Activated CD8-positive, alpha-beta memory T cell treated with anti-CD3 and anti-CD28 coated beads, Interleukin-2, amount 10 ng/mL, durations not matched to agents 7 days and 5 days (primary cell): Measurements from ENCODE around the gene CENPS. TPM values are rescaled to one million over a fixed set of nuclear protein-coding genes. Genes with fewer than 3 reads are reported as not detected.
A peak's percentile ranks its signal among the peaks of the same experiment; 100 is the strongest.

ENCODE experiments used
- ATAC-seq: fragments of 150-1000 bp; cut with Tn5 transposase; one replicate; pipeline ENCODE4 v1.10.0; 2021; ENCODE audit warnings: moderate library complexity
- CTCF ChIA-PET: fragments of 350-600 bp; sonication (Branson Sonifier 250); formaldehyde crosslinking; loops from one replicate; lab custom pipeline; 2021; ENCODE audit warnings: antibody characterized with exemption; lab: Charles Lee
- DNase-seq: peaks from one replicate; pipeline ENCODE4 v3.0.0-alpha.2; 2020
- H3K27ac Mint-ChIP-seq: one replicate; pipeline ENCODE4 v1.8.0; 2021; ENCODE audit warnings: mild to moderate bottlenecking, mixed read lengths
- H3K27me3 Mint-ChIP-seq: one replicate; pipeline ENCODE4 v1.8.0; 2021; ENCODE audit warnings: mixed read lengths
- H3K36me3 Mint-ChIP-seq: one replicate; pipeline ENCODE4 v1.8.0; 2021; ENCODE audit warnings: mild to moderate bottlenecking, mixed read lengths
- H3K4me1 Mint-ChIP-seq: one replicate; pipeline ENCODE4 v1.8.0; 2021; ENCODE audit warnings: mixed read lengths
- H3K4me3 Mint-ChIP-seq: one replicate; pipeline ENCODE4 v1.8.0; 2021; ENCODE audit warnings: mild to moderate bottlenecking, moderate library complexity, mixed read lengths
- H3K9me3 Mint-ChIP-seq: one replicate; pipeline ENCODE4 v1.8.0; 2022; ENCODE audit warnings: low read depth, mixed read lengths
- total RNA-seq, 2 experiments: library from RNA; stranded (reverse); gene quantifications; one replicate each; pipeline ENCODE4 v1.2.3, GENCODE V29; 2021

Gene CENPS
- total RNA-seq, result 10 to 100 TPM; 14.8 to 18.6 TPM

DNA sequence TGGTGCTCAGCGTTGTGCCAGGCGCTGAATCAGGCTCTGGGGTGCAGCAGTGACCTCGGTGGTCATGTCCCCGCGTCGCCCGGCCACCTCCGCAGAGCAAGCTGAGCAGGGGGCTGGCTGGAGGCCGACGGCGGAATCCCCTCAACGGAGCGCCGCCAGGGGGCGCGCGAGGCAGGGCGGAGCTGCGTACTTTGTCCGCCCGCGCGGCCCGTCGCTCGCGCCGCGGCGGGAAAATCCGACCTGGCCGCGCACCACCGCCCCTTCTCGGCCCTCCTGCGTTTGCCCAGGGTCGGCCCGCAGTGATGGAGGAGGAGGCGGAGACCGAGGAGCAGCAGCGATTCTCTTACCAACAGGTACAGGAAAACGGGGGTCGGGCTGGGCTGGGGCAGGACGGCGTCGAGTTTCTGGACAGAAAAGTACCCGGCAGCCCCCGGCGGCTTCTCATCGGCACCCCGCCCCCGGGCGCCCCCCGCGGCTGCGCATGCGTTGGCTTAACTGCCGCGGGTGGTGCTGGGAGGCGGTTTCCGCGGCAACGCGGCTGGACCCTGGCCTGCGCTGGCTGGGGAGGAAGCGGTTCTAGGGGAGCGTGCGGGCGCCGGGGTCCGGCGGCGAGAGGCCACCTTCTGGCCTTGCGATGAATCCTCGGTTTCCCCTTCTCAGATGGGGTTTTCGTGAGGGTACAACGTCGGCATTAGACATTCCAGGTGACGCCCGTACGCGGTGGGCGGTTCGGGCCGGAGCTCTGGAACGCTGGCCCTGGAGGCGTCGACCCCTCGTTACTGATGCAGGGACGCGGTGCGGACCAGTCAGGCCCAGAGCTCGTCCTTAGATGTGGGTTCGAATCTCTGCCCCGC, at the start of gene CENPS:
CENPS (plus strand) TSS at position 218 of the 854 bp plus-strand sequence; CDS start at position 303, 85 bp downstream.
- H3K4me1 Mint-ChIP-seq, result peaks cover 37% of the 10 kb centered on the region
- CTCF ChIA-PET, result interaction anchor here (0.6 to 11.5 kb wide), 40 partner anchors 9 to 685 kb away, joined by 3 to 219 read pairs (median 4); partner anchors contain the start of genes DFFA, KIF1B, LZIC and NMNAT1
- H3K4me3 Mint-ChIP-seq, result peak within 1 kb of the TSS; percentile 87
- peak; percentile 94 for DNase-seq
- H3K27me3 Mint-ChIP-seq, result no peaks in the 10 kb centered on the region
- no peaks in the 10 kb centered on the region for H3K36me3 Mint-ChIP-seq
- peak; percentile 89 for ATAC-seq
- peak within 1 kb of the TSS; percentile 93 for H3K27ac Mint-ChIP-seq
- no peaks in the 10 kb centered on the region for H3K9me3 Mint-ChIP-seq

DNA sequence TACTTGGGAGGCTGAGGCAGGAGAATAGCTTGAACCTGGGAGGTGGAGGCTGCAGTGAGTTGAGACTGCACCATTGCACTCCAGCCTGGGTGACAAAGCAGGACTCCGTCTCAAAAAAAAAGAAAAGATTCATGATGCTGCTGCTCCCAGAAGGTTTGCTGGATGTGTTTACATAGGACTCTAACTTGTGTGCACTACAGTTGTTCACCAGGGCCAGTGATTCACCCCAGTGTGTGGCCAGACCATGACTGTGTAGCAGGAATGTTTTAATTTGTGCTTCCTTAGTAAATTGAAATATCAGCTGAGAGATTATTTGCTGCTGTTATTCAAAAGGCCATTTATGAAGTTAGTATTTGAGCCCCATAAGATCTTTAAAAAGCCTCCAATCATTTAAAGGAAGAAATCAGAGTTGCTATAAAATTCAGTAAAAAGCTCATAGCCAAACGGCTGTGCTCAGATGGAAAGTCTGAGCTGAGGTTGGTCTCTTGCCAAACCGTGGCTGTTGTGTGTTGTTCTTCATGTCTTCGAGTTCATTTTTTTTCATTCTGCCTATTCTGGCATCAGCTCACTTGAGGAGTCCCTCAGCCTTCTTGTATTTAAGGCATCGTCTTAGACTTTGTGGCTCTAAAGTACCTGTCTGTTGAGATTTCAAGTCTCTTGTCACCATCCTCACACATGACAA, 49.5 kb upstream of the CENPS start:
- Mint-ChIP-seq H3K4me3 (no peak overlapping the region), H3K36me3 (no peaks in the 10 kb centered on the region), H3K27ac (no peak overlapping the region), H3K4me1 (no peaks in the 10 kb centered on the region), H3K9me3 (no peaks in the 10 kb centered on the region), H3K27me3 (no peaks in the 10 kb centered on the region)
- CTCF ChIA-PET, result interaction anchor here (0.6 to 1.7 kb wide), 3 partner anchors 8 to 195 kb away, joined by 3 to 5 read pairs (median 3); no protein-coding TSS in a partner anchor
- ATAC-seq (no peak), DNase-seq (no peak)

- Mint-ChIP-seq H3K27ac (no peak overlapping the region), H3K36me3 (no peaks in the 10 kb centered on the region), H3K27me3 (no peaks in the 10 kb centered on the region), H3K9me3 (no peaks in the 10 kb centered on the region), H3K4me1 (no peaks in the 10 kb centered on the region), H3K4me3 (no peak overlapping the region)
- CTCF ChIA-PET, result interaction anchor here (1.3 kb wide), 1 partner anchor 14 kb away, joined by 3 read pairs; no protein-coding TSS in a partner anchor
- ATAC-seq (no peak), DNase-seq (no peak)
These were observed 46.6 kb upstream of the CENPS start for GRCh38 chr1:10383630-10384029.

DNA sequence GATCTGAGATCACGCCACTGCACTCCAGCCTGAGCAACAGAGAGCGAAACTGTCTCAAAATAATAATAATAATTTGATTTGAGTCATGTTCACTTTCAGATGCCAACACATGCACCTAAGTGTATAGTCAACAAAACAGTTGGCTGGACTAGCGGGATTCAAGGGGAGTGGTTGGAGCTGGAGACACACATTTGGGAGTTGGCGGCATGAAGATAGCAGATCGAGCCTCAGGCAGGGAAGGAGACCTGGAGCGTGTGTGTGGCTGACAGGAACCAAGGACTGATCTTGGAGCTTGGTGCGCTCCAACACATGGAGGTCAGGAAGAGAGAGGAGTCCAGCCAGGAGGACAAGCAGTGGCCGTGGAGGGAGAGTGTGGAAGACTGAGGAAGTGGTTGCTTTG, 46.0 kb upstream of the CENPS start:
- Mint-ChIP-seq H3K27ac (no peak overlapping the region), H3K4me3 (no peak overlapping the region), H3K4me1 (no peaks in the 10 kb centered on the region), H3K9me3 (no peaks in the 10 kb centered on the region), H3K36me3 (no peaks in the 10 kb centered on the region), H3K27me3 (no peaks in the 10 kb centered on the region)
- DNase-seq (no peak), ATAC-seq (no peak)
- CTCF ChIA-PET, result interaction anchor here (1.3 kb wide), 1 partner anchor 14 kb away, joined by 3 read pairs; no protein-coding TSS in a partner anchor

- H3K9me3 Mint-ChIP-seq, result no peaks in the 10 kb centered on the region
- H3K4me3 Mint-ChIP-seq, result no peak overlapping the region
- CTCF ChIA-PET, result interaction anchor here (0.6 to 2.1 kb wide), 5 partner anchors 9 to 472 kb away, joined by 3 to 7 read pairs (median 3); partner anchors contain the start of genes KIF1B and PGD
- ATAC-seq, result no peak
- no peaks in the 10 kb centered on the region for H3K27me3 Mint-ChIP-seq
- H3K4me1 Mint-ChIP-seq, result no peaks in the 10 kb centered on the region
- no peak overlapping the region for H3K27ac Mint-ChIP-seq
- DNase-seq, result no peak
- H3K36me3 Mint-ChIP-seq, result no peaks in the 10 kb centered on the region
These were observed 43.2 kb upstream of the CENPS start for GRCh38 chr1:10386761-10387676.

DNA sequence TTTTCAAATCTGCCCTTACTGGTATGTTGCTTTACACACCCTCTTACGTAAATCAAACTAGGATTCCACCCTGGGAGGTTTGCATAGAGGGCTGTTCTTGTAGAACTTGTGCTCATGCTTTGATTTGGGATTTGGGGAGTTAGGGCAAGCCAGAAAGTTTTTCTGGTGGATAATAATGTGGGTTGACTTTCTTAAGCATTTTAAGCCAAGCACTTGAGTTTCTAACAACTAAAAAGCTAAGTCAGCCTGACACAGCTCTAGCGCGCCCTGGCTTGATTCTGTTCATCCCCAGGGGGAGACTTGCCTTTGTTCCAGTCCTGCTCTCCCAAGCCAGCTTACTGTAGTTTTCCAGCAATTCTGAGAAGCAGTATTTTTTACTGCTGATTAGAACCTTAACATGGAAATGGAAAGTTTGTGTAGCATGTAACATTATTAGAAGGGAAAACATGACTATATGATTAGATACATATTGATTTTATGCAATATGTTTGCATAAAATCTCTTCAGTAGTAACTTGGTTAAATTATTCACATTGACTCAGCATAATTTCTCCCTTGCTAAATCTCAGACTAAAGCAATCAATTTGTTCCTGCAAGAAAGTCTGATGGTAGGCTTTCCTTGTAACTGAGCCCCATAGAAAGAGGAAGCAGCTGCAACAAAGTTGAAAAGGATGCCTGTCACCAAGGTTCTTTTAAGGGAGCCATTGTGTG, 42.4 kb upstream of the CENPS start:
- ATAC-seq (no peak), DNase-seq (no peak)
- no peaks in the 10 kb centered on the region for H3K36me3 Mint-ChIP-seq
- H3K4me1 Mint-ChIP-seq, result no peaks in the 10 kb centered on the region
- CTCF ChIA-PET, result interaction anchor here (0.5 to 2.1 kb wide), 6 partner anchors 10 to 602 kb away, joined by 3 to 7 read pairs (median 3); partner anchors contain the start of genes KIF1B and PGD
- H3K9me3 Mint-ChIP-seq, result no peaks in the 10 kb centered on the region
- H3K4me3 Mint-ChIP-seq, result no peak overlapping the region
- no peak overlapping the region for H3K27ac Mint-ChIP-seq
- no peaks in the 10 kb centered on the region for H3K27me3 Mint-ChIP-seq

GRCh38 chr1:10388387-10388715, 41.9 kb upstream of the CENPS start:
- Mint-ChIP-seq H3K27me3 (no peaks in the 10 kb centered on the region), H3K4me1 (no peaks in the 10 kb centered on the region), H3K9me3 (no peaks in the 10 kb centered on the region), H3K27ac (no peak overlapping the region), H3K36me3 (no peaks in the 10 kb centered on the region), H3K4me3 (no peak overlapping the region)
- DNase-seq, result no peak
- CTCF ChIA-PET, result interaction anchor here (0.5 to 2.1 kb wide), 6 partner anchors 10 to 602 kb away, joined by 3 to 7 read pairs (median 3); partner anchors contain the start of genes CENPS, KIF1B and PGD
- ATAC-seq, result no peak

GRCh38 chr1:10389271-10389973, 40.8 kb upstream of the CENPS start:
- CTCF ChIA-PET, result interaction anchor here (0.9 to 2.1 kb wide), 2 partner anchors 12 to 40 kb away, joined by 3 to 7 read pairs; partner anchors contain the start of gene CENPS
- no peak overlapping the region for H3K27ac Mint-ChIP-seq
- H3K36me3 Mint-ChIP-seq, result peaks cover 3% of the 10 kb centered on the region
- peaks cover 3% of the 10 kb centered on the region for H3K9me3 Mint-ChIP-seq
- ATAC-seq (no peak), DNase-seq (no peak)
- H3K4me1 Mint-ChIP-seq, result no peaks in the 10 kb centered on the region
- H3K4me3 Mint-ChIP-seq, result no peak overlapping the region
- H3K27me3 Mint-ChIP-seq, result no peaks in the 10 kb centered on the region

- Mint-ChIP-seq H3K27me3 (no peaks in the 10 kb centered on the region), H3K9me3 (peaks cover 3% of the 10 kb centered on the region), H3K36me3 (peaks cover 11% of the 10 kb centered on the region), H3K4me3 (peak overlapping the region; percentile 29), H3K4me1 (peaks cover 25% of the 10 kb centered on the region), H3K27ac (peak overlapping the region; percentile 34)
- DNase-seq (no peak), ATAC-seq (no peak)
- CTCF ChIA-PET, result interaction anchor here (1.8 to 1.9 kb wide), 2 partner anchors 16 to 188 kb away, joined by 4 to 5 read pairs; no protein-coding TSS in a partner anchor
These were observed 33.4 kb upstream of the CENPS start for GRCh38 chr1:10396870-10397269.

- H3K9me3 Mint-ChIP-seq, result peaks cover 3% of the 10 kb centered on the region
- H3K4me1 Mint-ChIP-seq, result peaks cover 28% of the 10 kb centered on the region
- no peak for DNase-seq
- ATAC-seq, result no peak
- H3K4me3 Mint-ChIP-seq, result peak overlapping the region; percentile 84
- H3K27me3 Mint-ChIP-seq, result no peaks in the 10 kb centered on the region
- peak overlapping the region; percentile 57 for H3K27ac Mint-ChIP-seq
- CTCF ChIA-PET, result interaction anchor here (1.0 to 4.7 kb wide), 8 partner anchors 10 to 188 kb away, joined by 3 to 20 read pairs (median 6); partner anchors contain the start of genes CENPS and KIF1B
- H3K36me3 Mint-ChIP-seq, result peaks cover 20% of the 10 kb centered on the region
These were observed 31.9 kb upstream of the CENPS start for GRCh38 chr1:10398278-10398733.

DNA sequence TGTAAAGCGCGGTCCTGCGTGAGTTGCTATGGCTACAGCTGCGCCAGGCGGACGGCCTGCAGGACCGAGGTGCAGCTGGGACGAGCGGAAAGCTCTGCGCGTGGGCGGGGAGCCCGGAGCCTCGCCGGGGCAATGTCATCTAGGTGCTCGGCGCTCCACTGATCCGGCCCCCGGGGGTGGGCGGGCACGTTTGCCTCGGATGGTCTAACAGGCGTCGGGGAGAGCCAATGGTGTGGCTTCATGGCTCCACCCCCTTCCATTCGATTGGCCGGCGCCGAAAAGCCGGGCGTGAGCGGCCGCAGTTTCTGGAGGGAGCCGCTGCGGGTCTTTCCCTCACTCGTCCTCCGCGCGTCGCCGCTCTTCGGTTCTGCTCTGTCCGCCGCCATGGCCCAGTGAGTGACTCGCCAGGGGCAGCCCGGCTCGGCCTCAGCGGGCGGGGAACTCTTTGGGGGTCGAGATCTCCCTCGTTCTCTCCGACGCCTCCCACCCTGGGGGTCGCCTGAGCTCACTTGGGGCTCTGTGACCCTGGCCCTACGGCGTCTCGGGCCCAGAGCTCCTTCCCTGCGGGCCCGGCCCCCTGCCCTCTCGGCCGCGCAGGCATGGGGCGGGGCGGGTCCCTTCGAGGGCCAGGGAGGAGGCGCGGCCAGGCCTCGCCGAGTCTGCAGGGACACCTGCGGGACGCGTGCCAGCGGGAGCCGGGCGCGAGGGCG, 31.3 kb upstream of the CENPS start, which contains the start of gene PGD:
PGD (plus strand) TSS at position 331 of the 710 bp plus-strand sequence; CDS start at position 385, 54 bp downstream.
- H3K27me3 Mint-ChIP-seq, result no peaks in the 10 kb centered on the region
- peaks cover 3% of the 10 kb centered on the region for H3K9me3 Mint-ChIP-seq
- CTCF ChIA-PET, result interaction anchor here (1.0 to 4.7 kb wide), 7 partner anchors 11 to 189 kb away, joined by 3 to 20 read pairs (median 8); partner anchors contain the start of genes CENPS and KIF1B
- H3K36me3 Mint-ChIP-seq, result peaks cover 25% of the 10 kb centered on the region
- H3K4me3 Mint-ChIP-seq, result peak within 1 kb of the TSS; percentile 84
- peak; percentile 98 for ATAC-seq
- H3K4me1 Mint-ChIP-seq, result peaks cover 31% of the 10 kb centered on the region
- peak; percentile 99 for DNase-seq
- peak within 1 kb of the TSS; percentile 78 for H3K27ac Mint-ChIP-seq
